Astrocyte of the cerebellum (primary cell): ENCODE data around the gene THPO.

Source experiments
- DNase-seq: peaks from one replicate; pipeline ENCODE4 v3.0.0-alpha.2; 2011; ENCODE audit warnings: low read depth
- H3K4me3 ChIP-seq: 2 replicates; pipeline ENCODE4 v1.5.1; 2011; ENCODE audit warnings: mild to moderate bottlenecking, low read depth, low read length, moderate library complexity
- in situ Hi-C: cut with HindIII; loops from 2 replicates; pipeline ENCODE4 v1.10.0; 2017; ENCODE audit warnings: low sequenced_read_pairs
- TF ChIP-seq, protein P1 (sequence below): IDR thresholded peaks from 2 replicates; pipeline ENCODE4 v1.5.1; 2012; ENCODE audit warnings: low read length, low read depth, moderate library complexity, mild to moderate bottlenecking; ENCODE audit errors: missing control alignments

THPO gene

DNA sequence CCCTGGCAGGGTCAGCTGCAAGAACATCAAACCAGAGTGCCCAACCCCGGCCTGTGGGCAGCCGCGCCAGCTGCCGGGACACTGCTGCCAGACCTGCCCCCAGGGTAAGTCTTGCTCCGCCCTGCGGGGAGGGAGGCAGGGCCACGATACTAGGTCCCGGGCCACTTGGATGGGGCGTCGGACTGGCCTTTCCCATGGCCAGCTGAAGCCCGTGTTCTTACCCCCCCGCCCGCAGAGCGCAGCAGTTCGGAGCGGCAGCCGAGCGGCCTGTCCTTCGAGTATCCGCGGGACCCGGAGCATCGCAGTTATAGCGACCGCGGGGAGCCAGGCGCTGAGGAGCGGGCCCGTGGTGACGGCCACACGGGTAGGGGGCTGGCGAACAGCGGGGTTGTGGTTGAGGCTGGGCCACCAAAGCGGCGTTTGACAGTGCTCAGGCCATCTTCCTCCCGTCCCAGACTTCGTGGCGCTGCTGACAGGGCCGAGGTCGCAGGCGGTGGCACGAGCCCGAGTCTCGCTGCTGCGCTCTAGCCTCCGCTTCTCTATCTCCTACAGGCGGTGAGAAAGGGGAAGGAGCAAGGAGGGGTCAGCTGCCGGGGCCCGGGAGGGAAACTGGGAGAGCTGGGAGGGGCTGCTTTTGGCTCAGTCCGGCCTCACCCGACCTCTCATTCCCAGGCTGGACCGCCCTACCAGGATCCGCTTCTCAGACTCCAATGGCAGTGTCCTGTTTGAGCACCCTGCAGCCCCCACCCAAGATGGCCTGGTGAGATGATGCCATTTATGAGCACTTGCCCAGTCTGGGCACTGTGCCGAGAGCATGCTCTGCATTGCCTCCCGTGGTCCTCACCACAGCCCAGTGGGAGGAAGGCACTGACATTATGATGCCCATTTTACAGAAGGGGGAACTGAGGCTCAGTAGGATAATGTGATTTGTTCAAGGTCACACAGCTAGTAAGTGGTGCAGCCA is 3.5 kb upstream of the THPO start:
- TF ChIP-seq, protein P1, sequence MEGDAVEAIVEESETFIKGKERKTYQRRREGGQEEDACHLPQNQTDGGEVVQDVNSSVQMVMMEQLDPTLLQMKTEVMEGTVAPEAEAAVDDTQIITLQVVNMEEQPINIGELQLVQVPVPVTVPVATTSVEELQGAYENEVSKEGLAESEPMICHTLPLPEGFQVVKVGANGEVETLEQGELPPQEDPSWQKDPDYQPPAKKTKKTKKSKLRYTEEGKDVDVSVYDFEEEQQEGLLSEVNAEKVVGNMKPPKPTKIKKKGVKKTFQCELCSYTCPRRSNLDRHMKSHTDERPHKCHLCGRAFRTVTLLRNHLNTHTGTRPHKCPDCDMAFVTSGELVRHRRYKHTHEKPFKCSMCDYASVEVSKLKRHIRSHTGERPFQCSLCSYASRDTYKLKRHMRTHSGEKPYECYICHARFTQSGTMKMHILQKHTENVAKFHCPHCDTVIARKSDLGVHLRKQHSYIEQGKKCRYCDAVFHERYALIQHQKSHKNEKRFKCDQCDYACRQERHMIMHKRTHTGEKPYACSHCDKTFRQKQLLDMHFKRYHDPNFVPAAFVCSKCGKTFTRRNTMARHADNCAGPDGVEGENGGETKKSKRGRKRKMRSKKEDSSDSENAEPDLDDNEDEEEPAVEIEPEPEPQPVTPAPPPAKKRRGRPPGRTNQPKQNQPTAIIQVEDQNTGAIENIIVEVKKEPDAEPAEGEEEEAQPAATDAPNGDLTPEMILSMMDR = no peak
- no peak overlapping the region for H3K4me3 ChIP-seq
- in situ Hi-C loops = no loop called here
- no peak for DNase-seq

GRCh38 chr3:184380627-184381260 is 2.7 kb upstream of the THPO start:
- TF ChIP-seq, protein P1 = no peak
- DNase-seq = no peak
- in situ Hi-C loops = no loop called here
- H3K4me3 ChIP-seq = peak overlapping the region; percentile 31

DNA sequence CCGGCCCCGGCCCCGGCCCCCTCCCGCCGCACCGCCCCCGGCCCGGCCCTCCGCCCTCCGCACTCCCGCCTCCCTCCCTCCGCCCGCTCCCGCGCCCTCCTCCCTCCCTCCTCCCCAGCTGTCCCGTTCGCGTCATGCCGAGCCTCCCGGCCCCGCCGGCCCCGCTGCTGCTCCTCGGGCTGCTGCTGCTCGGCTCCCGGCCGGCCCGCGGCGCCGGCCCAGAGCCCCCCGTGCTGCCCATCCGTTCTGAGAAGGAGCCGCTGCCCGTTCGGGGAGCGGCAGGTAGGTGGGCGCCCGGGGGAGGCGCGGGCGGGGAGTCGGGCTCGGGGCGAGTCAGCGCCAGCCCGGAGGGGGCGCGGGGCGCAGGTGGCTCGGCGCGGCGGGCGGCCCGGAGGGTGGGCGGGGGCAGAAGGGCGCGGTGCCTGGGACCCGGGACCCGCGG is 2.2 kb upstream of the THPO start:
- TF ChIP-seq, protein P1 = no peak
- DNase-seq = no peak
- H3K4me3 ChIP-seq = peak overlapping the region; percentile 31
- in situ Hi-C loops = no loop called here

DNA sequence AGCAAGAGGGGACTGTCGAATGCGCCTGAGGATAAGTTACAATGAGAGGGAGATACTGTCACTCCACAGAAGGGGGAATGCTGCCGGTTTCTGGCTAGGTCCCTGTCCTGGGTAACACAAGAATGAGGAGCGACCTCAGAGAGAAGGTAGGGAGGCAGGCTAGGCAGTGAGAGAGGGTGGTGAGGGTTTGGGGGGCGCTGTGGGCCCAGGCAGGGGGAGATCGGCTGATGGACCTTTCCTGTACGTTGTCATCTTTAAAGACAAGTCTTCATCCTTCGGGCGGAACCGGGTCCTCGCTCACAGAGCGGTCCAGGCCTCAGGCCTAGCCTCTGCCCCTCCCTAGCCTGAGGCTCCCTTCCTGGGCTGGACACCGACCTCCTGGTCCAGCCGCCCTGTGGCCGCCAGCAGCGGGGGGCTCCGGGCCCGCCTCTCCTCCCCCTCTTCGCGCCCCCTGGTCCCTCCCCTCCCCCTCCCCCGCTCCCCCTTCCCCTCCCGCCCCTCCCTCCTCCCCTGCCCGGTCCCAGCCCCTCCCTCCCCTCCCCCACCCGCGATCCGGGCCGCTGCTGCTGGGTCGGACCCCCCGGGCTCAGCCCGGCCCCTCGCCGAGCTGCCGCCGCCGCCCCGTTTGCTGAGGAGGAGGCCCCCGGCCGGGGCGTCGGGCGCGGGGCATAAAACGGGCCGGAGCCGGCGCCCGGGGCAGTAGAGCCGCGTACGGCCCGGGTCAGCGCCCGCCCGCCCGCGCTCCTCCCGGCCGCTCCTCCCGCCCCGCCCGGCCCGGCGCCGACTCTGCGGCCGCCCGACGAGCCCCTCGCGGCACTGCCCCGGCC is 1.6 kb upstream of the THPO start, which contains the start of gene CHRD:
CHRD (plus strand) TSS at position 697 of the 827 bp plus-strand sequence. CDS start 265 bp downstream, outside the sequence.
- TF ChIP-seq, protein P1 = no peak
- H3K4me3 ChIP-seq = peak within 1 kb of the TSS; percentile 31
- in situ Hi-C loops = no loop called here
- DNase-seq = no peak

DNA sequence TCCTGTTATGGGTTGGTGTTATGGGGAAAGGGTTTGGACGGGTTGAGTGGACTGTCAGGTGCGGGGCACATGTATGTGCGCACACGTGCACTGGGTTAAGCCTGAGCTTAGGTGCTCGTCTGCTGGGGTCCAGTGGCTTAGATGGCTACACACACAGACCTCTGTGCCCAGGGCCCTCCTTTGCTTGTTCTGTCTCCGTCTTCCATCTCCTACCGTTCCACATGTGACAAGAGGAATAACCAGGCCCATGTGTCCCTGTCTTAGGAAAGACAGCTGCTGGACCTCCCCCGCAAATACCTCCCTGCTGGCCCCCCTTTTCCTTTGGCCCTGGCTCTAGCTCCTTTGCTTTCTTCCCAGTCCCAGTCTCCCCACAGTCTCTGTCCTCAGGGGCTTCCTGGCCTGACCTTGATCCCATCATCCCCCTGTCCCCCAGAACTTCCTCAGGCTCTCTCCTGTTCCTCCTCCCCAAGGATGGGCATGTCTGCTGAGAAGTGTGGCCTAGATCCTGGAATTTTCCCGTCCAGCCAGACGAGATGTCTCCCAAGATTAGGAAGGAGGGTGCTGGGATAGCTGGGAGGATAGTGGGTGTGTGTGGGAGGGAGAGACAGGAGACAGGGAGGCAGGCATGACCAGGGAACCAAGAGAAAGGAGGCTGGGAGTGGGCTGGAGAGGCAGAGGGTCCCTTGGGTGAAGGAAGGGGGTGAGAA is 797 bp upstream of the THPO start:
- no peak for DNase-seq
- H3K4me3 ChIP-seq = no peak overlapping the region
- TF ChIP-seq, protein P1 = no peak
- in situ Hi-C loops = no loop called here
